RWPE1 (cell line): ENCODE results near the gene IQSEC3.

Experiments used
- CTCF ChIA-PET: fragments of 350-600 bp; sonication (Branson Sonifier 250); formaldehyde crosslinking; extraction: SDS; loops from one replicate; lab custom pipeline; 2021; lab: Yijun Ruan, JAX
- POLR2A ChIA-PET: fragments of 400-600 bp; formaldehyde crosslinking; extraction: SDS; loops from one replicate; lab custom pipeline; 2020; ENCODE audit warnings: antibody characterized with exemption; ENCODE audit not compliant: low non-redundant PET; lab: Yijun Ruan, JAX
- DNase-seq: peaks from one replicate; pipeline ENCODE4 v3.0.0; 2012; ENCODE audit warnings: low spot score
- H3K27ac ChIP-seq: fragments of 450-650 bp; 2 replicates; pipeline ENCODE4 v1.5.1; 2017
- TF ChIP-seq, protein P1 (sequence below): fragments of 450-650 bp; conservative IDR thresholded peaks from 2 replicates; pipeline ENCODE4 v1.5.1; 2017; ENCODE audit warnings: low read depth, mild to moderate bottlenecking

Gene IQSEC3

DNA sequence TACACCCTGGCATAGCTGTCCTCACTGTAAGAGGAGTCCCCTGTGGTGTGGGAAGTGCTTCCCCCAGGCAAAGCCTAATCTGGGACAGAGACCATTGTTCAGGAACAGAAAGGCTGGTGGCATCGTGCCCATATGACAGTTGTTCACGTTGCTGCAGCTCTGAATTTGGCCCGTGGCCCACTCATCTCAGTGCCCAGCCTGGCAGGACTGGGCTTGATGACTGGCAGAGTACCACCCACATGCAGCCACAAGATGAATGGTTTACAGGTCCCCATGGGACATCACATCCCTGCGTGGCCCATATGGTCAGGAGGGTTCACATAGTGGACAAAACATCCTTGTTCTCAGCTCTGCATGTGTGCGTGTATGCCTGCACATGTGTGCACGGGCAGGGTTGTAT is 17.5 kb downstream of the IQSEC3 start:
- CTCF ChIA-PET, result interaction anchor here (0.9 kb wide), 1 partner anchor 106 kb away, joined by 6 read pairs; no protein-coding TSS in a partner anchor
- TF ChIP-seq, protein P1, sequence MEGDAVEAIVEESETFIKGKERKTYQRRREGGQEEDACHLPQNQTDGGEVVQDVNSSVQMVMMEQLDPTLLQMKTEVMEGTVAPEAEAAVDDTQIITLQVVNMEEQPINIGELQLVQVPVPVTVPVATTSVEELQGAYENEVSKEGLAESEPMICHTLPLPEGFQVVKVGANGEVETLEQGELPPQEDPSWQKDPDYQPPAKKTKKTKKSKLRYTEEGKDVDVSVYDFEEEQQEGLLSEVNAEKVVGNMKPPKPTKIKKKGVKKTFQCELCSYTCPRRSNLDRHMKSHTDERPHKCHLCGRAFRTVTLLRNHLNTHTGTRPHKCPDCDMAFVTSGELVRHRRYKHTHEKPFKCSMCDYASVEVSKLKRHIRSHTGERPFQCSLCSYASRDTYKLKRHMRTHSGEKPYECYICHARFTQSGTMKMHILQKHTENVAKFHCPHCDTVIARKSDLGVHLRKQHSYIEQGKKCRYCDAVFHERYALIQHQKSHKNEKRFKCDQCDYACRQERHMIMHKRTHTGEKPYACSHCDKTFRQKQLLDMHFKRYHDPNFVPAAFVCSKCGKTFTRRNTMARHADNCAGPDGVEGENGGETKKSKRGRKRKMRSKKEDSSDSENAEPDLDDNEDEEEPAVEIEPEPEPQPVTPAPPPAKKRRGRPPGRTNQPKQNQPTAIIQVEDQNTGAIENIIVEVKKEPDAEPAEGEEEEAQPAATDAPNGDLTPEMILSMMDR, result no peak
- POLR2A ChIA-PET, result no interaction called here
- DNase-seq, result no peak
- no peak overlapping the region for H3K27ac ChIP-seq

DNA sequence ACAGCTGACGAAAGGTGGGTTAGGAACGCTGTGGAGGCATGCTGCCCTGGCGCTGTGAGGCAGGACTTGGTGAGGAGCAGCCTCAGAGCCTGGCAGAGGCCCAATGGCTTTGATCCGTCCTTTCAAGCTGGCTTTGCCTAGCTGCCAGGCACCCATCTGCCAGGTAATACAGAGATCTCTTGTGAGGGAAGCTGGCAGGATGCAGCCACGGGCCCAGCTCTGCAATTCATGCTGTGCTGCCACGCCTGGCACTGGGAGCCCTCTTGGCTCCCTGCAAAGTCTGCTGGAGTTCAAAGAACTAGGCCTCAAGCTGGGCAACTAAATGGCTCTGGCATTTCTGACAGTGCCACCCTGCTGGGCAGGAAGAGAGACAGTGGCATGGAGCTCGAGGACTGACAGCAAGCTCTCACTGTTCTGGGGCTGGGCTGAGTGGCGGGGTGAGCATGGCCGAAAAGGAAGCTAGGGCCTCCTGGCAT is 18.7 kb downstream of the IQSEC3 start:
- no peak overlapping the region for H3K27ac ChIP-seq
- ChIA-PET POLR2A (no interaction called here), CTCF (interaction anchor here (0.9 kb wide), 1 partner anchor 105 kb away, joined by 6 read pairs; no protein-coding TSS in a partner anchor)
- TF ChIP-seq, protein P1, result no peak
- DNase-seq, result no peak

- CTCF ChIA-PET, result no interaction called here
- no peak overlapping the region for H3K27ac ChIP-seq
- POLR2A ChIA-PET, result no interaction called here
- TF ChIP-seq, protein P1, result no peak
- no peak for DNase-seq
Observed at GRCh38 chr12:87315-87714, 20.7 kb downstream of the IQSEC3 start.

- DNase-seq, result no peak
- ChIA-PET CTCF (no interaction called here), POLR2A (no interaction called here)
- H3K27ac ChIP-seq, result no peak overlapping the region
- TF ChIP-seq, protein P1, result no peak
Observed at GRCh38 chr12:87856-88255, 21.3 kb downstream of the IQSEC3 start.

DNA sequence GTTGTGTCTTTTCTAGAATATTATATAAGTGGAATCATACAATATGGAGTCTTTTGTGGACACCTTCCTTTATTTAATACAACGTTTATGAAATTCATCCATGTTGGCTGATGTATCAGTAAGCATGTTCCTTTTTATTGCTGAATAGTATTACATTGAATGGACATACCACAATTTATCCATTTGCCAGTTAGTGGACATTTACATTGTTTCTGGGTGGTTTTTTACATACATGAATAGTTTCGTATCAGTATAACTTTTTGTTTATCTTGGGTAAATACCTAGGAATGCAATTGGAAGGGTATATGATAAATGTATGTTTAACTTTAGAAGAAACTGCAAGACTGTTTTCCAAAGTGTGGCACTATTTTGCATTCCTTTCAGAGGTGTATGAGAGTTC is 23.1 kb downstream of the IQSEC3 start:
- no peak overlapping the region for H3K27ac ChIP-seq
- POLR2A ChIA-PET, result no interaction called here
- CTCF ChIA-PET, result no interaction called here
- DNase-seq, result no peak
- TF ChIP-seq, protein P1, result no peak

- no peak overlapping the region for H3K27ac ChIP-seq
- CTCF ChIA-PET, result interaction anchor here (1.0 kb wide), 1 partner anchor 61 kb away, joined by 4 read pairs; no protein-coding TSS in a partner anchor
- TF ChIP-seq, protein P1, result no peak
- DNase-seq, result no peak
- POLR2A ChIA-PET, result no interaction called here
Observed at GRCh38 chr12:91213-91612, 24.6 kb downstream of the IQSEC3 start.
